ENCODE data around the gene ZNF333. TPM values are rescaled to one million over a fixed set of nuclear protein-coding genes. Genes with fewer than 3 reads are reported as not detected.
"Not testable (repeated sequence)": the region's sequence is repeated elsewhere in the genome, so short reads cannot be mapped to it uniquely, and the experiment has no call there.

ZNF333 gene
- total and polyA plus RNA-seq, 4 donors = 10.7 to 28.1 (median 16.6) TPM

- no peak for ATAC-seq (ENCODE audit: insufficient read depth, low FRiP score)
- no peak for TF ChIP-seq CTCF (IDR thresholded peaks at IDR 0.05; ENCODE audit: control extremely low read depth, extremely low read depth)
- H3K27me3 ChIP-seq (ENCODE audit: control insufficient read depth in 3 of 3, insufficient read depth in 3 of 3, low read length in 2 of 3) = peaks cover 0 to 7% (median 2%) of the 10 kb centered on the region in 3 donors
- no peak overlapping the region for H3K4me3 ChIP-seq
- H3K36me3 ChIP-seq (ENCODE audit: control insufficient read depth in 4 of 4, insufficient read depth in 4 of 4, low read length in 4 of 4) = no peaks in the 10 kb centered on the region
- H3K9me3 ChIP-seq (ENCODE audit: control insufficient read depth in 4 of 4, insufficient read depth in 3 of 4, low read length in 3 of 4) = peaks cover 0 to 8% (median 0%) of the 10 kb centered on the region in 4 donors
- no peak overlapping the region for H3K9ac ChIP-seq (ENCODE audit: insufficient read depth in 1 of 2, low read length in 2 of 2)
- H3K27ac ChIP-seq (ENCODE audit: low read depth in 1 of 2, low read length in 1 of 2) = no peak overlapping the region
- DNase-seq = no peak
- peaks cover 0 to 7% (median 0%) of the 10 kb centered on the region in 5 donors for H3K4me1 ChIP-seq (ENCODE audit: control insufficient read depth in 5 of 5, insufficient read depth in 5 of 5, low read length in 5 of 5)
- 76% methylated on average over 10 of the region's 10 CpGs for WGBS, 2 donors
Observed at GRCh38 chr19:14774373-14774772, 84.5 kb downstream of the ZNF333 start.

GRCh38 chr19:14775326-14775725 lies 85.5 kb downstream of the ZNF333 start:
- H3K9ac ChIP-seq (ENCODE audit: insufficient read depth in 1 of 2, low read length in 2 of 2); ATAC-seq (ENCODE audit: insufficient read depth, low FRiP score); H3K27me3 ChIP-seq (ENCODE audit: control insufficient read depth in 3 of 3, insufficient read depth in 3 of 3, low read length in 2 of 3); H3K4me1 ChIP-seq (ENCODE audit: control insufficient read depth in 5 of 5, insufficient read depth in 5 of 5, low read length in 5 of 5); H3K4me3 ChIP-seq; H3K36me3 ChIP-seq (ENCODE audit: control insufficient read depth in 4 of 4, insufficient read depth in 4 of 4, low read length in 4 of 4); DNase-seq; H3K27ac ChIP-seq (ENCODE audit: low read depth in 1 of 2, low read length in 1 of 2); H3K9me3 ChIP-seq (ENCODE audit: control insufficient read depth in 4 of 4, insufficient read depth in 3 of 4, low read length in 3 of 4): not testable (repeated sequence)
- WGBS, 2 donors = 56 to 58% methylated on average over 8 of the region's 8 CpGs

- Histone ChIP-seq H3K9me3 (ENCODE audit: control insufficient read depth in 4 of 4, insufficient read depth in 3 of 4, low read length in 3 of 4) (peaks cover 0 to 7% (median 0%) of the 10 kb centered on the region in 4 donors), H3K4me3 (no peak overlapping the region), H3K9ac (ENCODE audit: insufficient read depth in 1 of 2, low read length in 2 of 2) (no peak overlapping the region), H3K36me3 (ENCODE audit: control insufficient read depth in 4 of 4, insufficient read depth in 4 of 4, low read length in 4 of 4) (no peaks in the 10 kb centered on the region), H3K4me1 (ENCODE audit: control insufficient read depth in 5 of 5, insufficient read depth in 5 of 5, low read length in 5 of 5) (peaks cover 0 to 7% (median 0%) of the 10 kb centered on the region in 5 donors), H3K27ac (ENCODE audit: low read depth in 1 of 2, low read length in 1 of 2) (no peak overlapping the region), H3K27me3 (ENCODE audit: control insufficient read depth in 3 of 3, insufficient read depth in 3 of 3, low read length in 2 of 3) (peaks cover 0 to 7% (median 2%) of the 10 kb centered on the region in 3 donors)
- no peak for DNase-seq
- ATAC-seq (ENCODE audit: insufficient read depth, low FRiP score) = no peak
- no peak for TF ChIP-seq CTCF (IDR thresholded peaks at IDR 0.05; ENCODE audit: control extremely low read depth, extremely low read depth)
- 2 to 4% methylated on average over 21 to 22 of the region's 22 CpGs for WGBS, 2 donors
Observed at GRCh38 chr19:14775869-14776586, 86.2 kb downstream of the ZNF333 start.

- H3K4me1 ChIP-seq (ENCODE audit: control insufficient read depth in 5 of 5, insufficient read depth in 5 of 5, low read length in 5 of 5); DNase-seq; H3K27me3 ChIP-seq (ENCODE audit: control insufficient read depth in 3 of 3, insufficient read depth in 3 of 3, low read length in 2 of 3); ATAC-seq (ENCODE audit: insufficient read depth, low FRiP score); H3K27ac ChIP-seq (ENCODE audit: low read depth in 1 of 2, low read length in 1 of 2); H3K36me3 ChIP-seq (ENCODE audit: control insufficient read depth in 4 of 4, insufficient read depth in 4 of 4, low read length in 4 of 4); H3K9ac ChIP-seq (ENCODE audit: insufficient read depth in 1 of 2, low read length in 2 of 2); H3K9me3 ChIP-seq (ENCODE audit: control insufficient read depth in 4 of 4, insufficient read depth in 3 of 4, low read length in 3 of 4); H3K4me3 ChIP-seq: not testable (repeated sequence)
- 94 to 96% methylated on average over 4 of the region's 4 CpGs for WGBS, 2 donors
Observed at GRCh38 chr19:14777645-14778044, 87.8 kb downstream of the ZNF333 start.

- not testable (repeated sequence) for H3K27ac ChIP-seq (ENCODE audit: low read depth in 1 of 2, low read length in 1 of 2); H3K27me3 ChIP-seq (ENCODE audit: control insufficient read depth in 3 of 3, insufficient read depth in 3 of 3, low read length in 2 of 3); H3K9me3 ChIP-seq (ENCODE audit: control insufficient read depth in 4 of 4, insufficient read depth in 3 of 4, low read length in 3 of 4); ATAC-seq (ENCODE audit: insufficient read depth, low FRiP score); H3K9ac ChIP-seq (ENCODE audit: insufficient read depth in 1 of 2, low read length in 2 of 2); H3K36me3 ChIP-seq (ENCODE audit: control insufficient read depth in 4 of 4, insufficient read depth in 4 of 4, low read length in 4 of 4); H3K4me1 ChIP-seq (ENCODE audit: control insufficient read depth in 5 of 5, insufficient read depth in 5 of 5, low read length in 5 of 5); DNase-seq; H3K4me3 ChIP-seq
- WGBS, 2 donors = 43 to 59% methylated on average over 12 of the region's 12 CpGs
Observed at GRCh38 chr19:14778110-14778845, 88.4 kb downstream of the ZNF333 start, which contains the start of gene ADGRE2. TSS of gene ADGRE2 (minus strand) at chr19:14778560. CDS start at chr19:14776756, 1,804 bp downstream.

Measured in lung (tissue), 12 donors.